Measurements from ENCODE around the gene ALG6.

DNA sequence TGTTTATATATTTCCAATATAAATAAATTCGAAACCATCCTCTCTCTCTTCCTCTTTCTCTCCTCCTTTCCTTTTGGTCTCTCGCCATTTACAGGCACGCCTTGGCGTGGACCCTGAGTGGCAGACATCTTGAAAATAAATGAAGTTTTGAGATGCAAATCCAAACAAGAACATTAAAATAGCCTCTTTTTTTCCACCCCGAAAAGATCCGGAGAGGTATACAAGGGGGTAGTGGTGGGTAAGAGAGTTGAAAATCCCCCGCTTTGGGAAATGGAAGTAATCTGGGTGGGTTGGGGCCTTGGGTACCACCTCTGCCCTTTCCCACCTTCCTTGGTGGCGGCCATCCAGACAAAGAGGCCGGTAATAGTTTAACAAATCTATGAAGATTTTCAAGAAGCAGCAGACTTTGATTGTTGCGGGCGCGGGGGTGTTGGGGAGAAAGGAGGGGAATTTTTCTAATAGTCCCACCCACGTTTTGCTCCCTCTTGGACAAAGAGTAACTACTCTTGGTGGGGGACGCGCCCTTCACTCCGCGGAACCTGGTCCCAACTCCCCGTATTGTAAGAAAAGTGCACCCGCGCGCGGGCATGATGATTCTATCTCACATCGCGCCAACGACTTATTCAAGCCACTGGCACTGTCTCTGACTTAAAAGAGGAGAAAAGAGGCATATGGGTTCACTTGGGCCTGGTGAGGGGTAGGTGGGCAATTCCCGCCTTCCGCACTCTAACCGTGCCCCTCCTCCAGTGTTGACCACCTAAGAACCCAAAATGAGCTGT, 49.0 kb upstream of the ALG6 start:
- TF ChIP-seq, protein P1, sequence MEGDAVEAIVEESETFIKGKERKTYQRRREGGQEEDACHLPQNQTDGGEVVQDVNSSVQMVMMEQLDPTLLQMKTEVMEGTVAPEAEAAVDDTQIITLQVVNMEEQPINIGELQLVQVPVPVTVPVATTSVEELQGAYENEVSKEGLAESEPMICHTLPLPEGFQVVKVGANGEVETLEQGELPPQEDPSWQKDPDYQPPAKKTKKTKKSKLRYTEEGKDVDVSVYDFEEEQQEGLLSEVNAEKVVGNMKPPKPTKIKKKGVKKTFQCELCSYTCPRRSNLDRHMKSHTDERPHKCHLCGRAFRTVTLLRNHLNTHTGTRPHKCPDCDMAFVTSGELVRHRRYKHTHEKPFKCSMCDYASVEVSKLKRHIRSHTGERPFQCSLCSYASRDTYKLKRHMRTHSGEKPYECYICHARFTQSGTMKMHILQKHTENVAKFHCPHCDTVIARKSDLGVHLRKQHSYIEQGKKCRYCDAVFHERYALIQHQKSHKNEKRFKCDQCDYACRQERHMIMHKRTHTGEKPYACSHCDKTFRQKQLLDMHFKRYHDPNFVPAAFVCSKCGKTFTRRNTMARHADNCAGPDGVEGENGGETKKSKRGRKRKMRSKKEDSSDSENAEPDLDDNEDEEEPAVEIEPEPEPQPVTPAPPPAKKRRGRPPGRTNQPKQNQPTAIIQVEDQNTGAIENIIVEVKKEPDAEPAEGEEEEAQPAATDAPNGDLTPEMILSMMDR (IDR thresholded peaks at IDR 0.05), result no peak
- no peak for TF ChIP-seq POLR2A (IDR thresholded peaks at IDR 0.05)

All from esophagus squamous epithelium (tissue), 4 donors.